Uterus (tissue), 2 donors: ENCODE results near the gene NCEH1.

Source experiments
- POLR2A ChIP-seq, 2 donors: fragments of 450-650 bp; IDR thresholded peaks; one replicate each; pipeline ENCODE4 v1.6.1; 2016; ENCODE audit warnings: antibody characterized with exemption in 2 of 2, mild to moderate bottlenecking in 1 of 2, moderate library complexity in 1 of 2
- TF ChIP-seq, protein P1 (sequence below), 4 experiments: fragments of 200-600 bp in 2 of 4; fragments of 450-650 bp in 2 of 4; sonication (generic) in 2 of 4; IDR thresholded peaks; one replicate each; pipeline ENCODE4 v1.5.1; 2016 to 2019; ENCODE audit warnings: antibody characterized with exemption in 4 of 4, mild to moderate bottlenecking in 2 of 4, moderate library complexity in 1 of 4

GRCh38 chr3:172753125-172753524, 42.3 kb upstream of the NCEH1 start:
- TF ChIP-seq, protein P1, sequence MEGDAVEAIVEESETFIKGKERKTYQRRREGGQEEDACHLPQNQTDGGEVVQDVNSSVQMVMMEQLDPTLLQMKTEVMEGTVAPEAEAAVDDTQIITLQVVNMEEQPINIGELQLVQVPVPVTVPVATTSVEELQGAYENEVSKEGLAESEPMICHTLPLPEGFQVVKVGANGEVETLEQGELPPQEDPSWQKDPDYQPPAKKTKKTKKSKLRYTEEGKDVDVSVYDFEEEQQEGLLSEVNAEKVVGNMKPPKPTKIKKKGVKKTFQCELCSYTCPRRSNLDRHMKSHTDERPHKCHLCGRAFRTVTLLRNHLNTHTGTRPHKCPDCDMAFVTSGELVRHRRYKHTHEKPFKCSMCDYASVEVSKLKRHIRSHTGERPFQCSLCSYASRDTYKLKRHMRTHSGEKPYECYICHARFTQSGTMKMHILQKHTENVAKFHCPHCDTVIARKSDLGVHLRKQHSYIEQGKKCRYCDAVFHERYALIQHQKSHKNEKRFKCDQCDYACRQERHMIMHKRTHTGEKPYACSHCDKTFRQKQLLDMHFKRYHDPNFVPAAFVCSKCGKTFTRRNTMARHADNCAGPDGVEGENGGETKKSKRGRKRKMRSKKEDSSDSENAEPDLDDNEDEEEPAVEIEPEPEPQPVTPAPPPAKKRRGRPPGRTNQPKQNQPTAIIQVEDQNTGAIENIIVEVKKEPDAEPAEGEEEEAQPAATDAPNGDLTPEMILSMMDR (IDR thresholded peaks at IDR 0.05) = no peak
- TF ChIP-seq POLR2A (IDR thresholded peaks at IDR 0.05) = no peak
